ENCODE measurements around the gene UBAP1L.

- TF ChIP-seq EZH2phosphoT487 (IDR thresholded peaks at IDR 0.05; ENCODE audit: low read depth): no peak
- TF ChIP-seq CTCF (IDR thresholded peaks at IDR 0.05; ENCODE audit: low read depth, low read length): no peak
These were observed 35.4 kb downstream of the UBAP1L start for GRCh38 chr15:65079580-65079979.
